ENCODE data around the gene RNF8.
"Not testable (repeated sequence)": the region's sequence is repeated elsewhere in the genome, so short reads cannot be mapped to it uniquely, and the experiment has no call there.

RNF8 gene

GRCh38 chr6:37321101-37321500, 32.7 kb upstream of the RNF8 start:
- H3K27ac ChIP-seq = no peak overlapping the region
- no peak for TF ChIP-seq CTCF (conservative IDR thresholded peaks at IDR 0.05; ENCODE audit: low read depth)
- no peak for DNase-seq (ENCODE audit: low spot score)
- POLR2A ChIA-PET (ENCODE audit: low non-redundant PET) = interaction anchor here (0.7 kb wide), 1 partner anchor 17 kb away, joined by 3 read pairs; no protein-coding TSS in a partner anchor
- CTCF ChIA-PET = no interaction called here

GRCh38 chr6:37321516-37322415, 32.0 kb upstream of the RNF8 start:
- POLR2A ChIA-PET (ENCODE audit: low non-redundant PET) = interaction anchor here (0.7 kb wide), 1 partner anchor 18 kb away, joined by 3 read pairs; no protein-coding TSS in a partner anchor
- CTCF ChIA-PET = no interaction called here

GRCh38 chr6:37323580-37323979, 30.2 kb upstream of the RNF8 start:
- ChIA-PET POLR2A (ENCODE audit: low non-redundant PET) (no interaction called here), CTCF (interaction anchor here (0.6 kb wide), 1 partner anchor 67 kb away, joined by 3 read pairs; no protein-coding TSS in a partner anchor)
- DNase-seq (ENCODE audit: low spot score) = no peak
- H3K27ac ChIP-seq = no peak overlapping the region
- no peak for TF ChIP-seq CTCF (conservative IDR thresholded peaks at IDR 0.05; ENCODE audit: low read depth)

More at GRCh38 chr6:37321516-37322415, 32.0 kb upstream of the RNF8 start:
- no peak overlapping the region for H3K27ac ChIP-seq
- no peak for DNase-seq (ENCODE audit: low spot score)
- TF ChIP-seq CTCF (conservative IDR thresholded peaks at IDR 0.05; ENCODE audit: low read depth) = no peak

- POLR2A ChIA-PET (ENCODE audit: low non-redundant PET) = no interaction called here
- peak; percentile 30 for DNase-seq (ENCODE audit: low spot score)
- TF ChIP-seq CTCF (conservative IDR thresholded peaks at IDR 0.05; ENCODE audit: low read depth) = no peak
Observed at GRCh38 chr6:37324131-37325033, 29.4 kb upstream of the RNF8 start.

GRCh38 chr6:37330345-37330744, 23.4 kb upstream of the RNF8 start:
- DNase-seq (ENCODE audit: low spot score); POLR2A ChIA-PET (ENCODE audit: low non-redundant PET); H3K27ac ChIP-seq: not testable (repeated sequence)
- CTCF ChIA-PET = interaction anchor here (0.6 kb wide), 1 partner anchor 48 kb away, joined by 3 read pairs; no protein-coding TSS in a partner anchor

More at GRCh38 chr6:37324131-37325033, 29.4 kb upstream of the RNF8 start:
- CTCF ChIA-PET = interaction anchor here (0.6 to 0.9 kb wide), 2 partner anchors 57 to 68 kb away, joined by 3 to 4 read pairs; no protein-coding TSS in a partner anchor
- no peak overlapping the region for H3K27ac ChIP-seq

- ChIA-PET POLR2A (ENCODE audit: low non-redundant PET) (no interaction called here), CTCF (no interaction called here)
- DNase-seq (ENCODE audit: low spot score) = no peak
- no peak overlapping the region for H3K27ac ChIP-seq
- no peak for TF ChIP-seq CTCF (conservative IDR thresholded peaks at IDR 0.05; ENCODE audit: low read depth)
Observed at GRCh38 chr6:37331047-37331446, 22.7 kb upstream of the RNF8 start.
